GM13977 (cell line): ENCODE results near the gene CDC42BPB.

Source experiments
- DNase-seq: peaks from one replicate; pipeline ENCODE4 v3.0.0; 2012; ENCODE audit warnings: low spot score
- in situ Hi-C: fragments of 300-500 bp; cut with MboI; formaldehyde crosslinking; loops from one replicate; pipeline ENCODE4 v1.12.0; 2022; ENCODE audit warnings: low sequenced_read_pairs, low pct_unique_long_range_greater_than_20kb, mixed read lengths, inconsistent platforms; ENCODE audit not compliant: unreplicated experiment
- TF ChIP-seq, protein P1 (sequence below): IDR thresholded peaks from 2 replicates; pipeline ENCODE4 v1.5.1; 2012; ENCODE audit warnings: mild to moderate bottlenecking, control low read depth; ENCODE audit not compliant: insufficient read depth; ENCODE audit errors: extremely low read depth, missing control alignments

CDC42BPB gene

DNA sequence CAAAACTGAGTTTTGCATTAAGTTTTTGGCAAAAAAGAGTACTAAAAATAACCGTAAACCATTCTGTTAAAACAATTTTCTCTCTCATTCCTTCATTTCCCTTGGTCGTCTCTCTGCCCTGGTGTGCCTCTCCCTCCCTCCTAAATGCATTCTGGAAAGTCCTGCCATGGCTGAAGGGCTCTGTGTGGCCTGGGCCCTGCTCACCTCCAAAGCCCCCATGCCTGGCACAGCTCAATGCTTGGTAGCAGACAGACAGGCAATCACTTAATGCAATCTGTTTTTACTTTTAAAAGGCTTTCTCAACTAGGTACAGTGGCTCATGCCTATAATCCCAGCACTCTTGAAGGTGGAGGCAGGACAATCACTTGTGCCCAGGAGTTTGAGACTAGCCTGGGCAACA lies 47.8 kb downstream of the CDC42BPB start:
- TF ChIP-seq, protein P1, sequence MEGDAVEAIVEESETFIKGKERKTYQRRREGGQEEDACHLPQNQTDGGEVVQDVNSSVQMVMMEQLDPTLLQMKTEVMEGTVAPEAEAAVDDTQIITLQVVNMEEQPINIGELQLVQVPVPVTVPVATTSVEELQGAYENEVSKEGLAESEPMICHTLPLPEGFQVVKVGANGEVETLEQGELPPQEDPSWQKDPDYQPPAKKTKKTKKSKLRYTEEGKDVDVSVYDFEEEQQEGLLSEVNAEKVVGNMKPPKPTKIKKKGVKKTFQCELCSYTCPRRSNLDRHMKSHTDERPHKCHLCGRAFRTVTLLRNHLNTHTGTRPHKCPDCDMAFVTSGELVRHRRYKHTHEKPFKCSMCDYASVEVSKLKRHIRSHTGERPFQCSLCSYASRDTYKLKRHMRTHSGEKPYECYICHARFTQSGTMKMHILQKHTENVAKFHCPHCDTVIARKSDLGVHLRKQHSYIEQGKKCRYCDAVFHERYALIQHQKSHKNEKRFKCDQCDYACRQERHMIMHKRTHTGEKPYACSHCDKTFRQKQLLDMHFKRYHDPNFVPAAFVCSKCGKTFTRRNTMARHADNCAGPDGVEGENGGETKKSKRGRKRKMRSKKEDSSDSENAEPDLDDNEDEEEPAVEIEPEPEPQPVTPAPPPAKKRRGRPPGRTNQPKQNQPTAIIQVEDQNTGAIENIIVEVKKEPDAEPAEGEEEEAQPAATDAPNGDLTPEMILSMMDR, result no peak
- no peak for DNase-seq
- in situ Hi-C loops, result no loop called here

DNA sequence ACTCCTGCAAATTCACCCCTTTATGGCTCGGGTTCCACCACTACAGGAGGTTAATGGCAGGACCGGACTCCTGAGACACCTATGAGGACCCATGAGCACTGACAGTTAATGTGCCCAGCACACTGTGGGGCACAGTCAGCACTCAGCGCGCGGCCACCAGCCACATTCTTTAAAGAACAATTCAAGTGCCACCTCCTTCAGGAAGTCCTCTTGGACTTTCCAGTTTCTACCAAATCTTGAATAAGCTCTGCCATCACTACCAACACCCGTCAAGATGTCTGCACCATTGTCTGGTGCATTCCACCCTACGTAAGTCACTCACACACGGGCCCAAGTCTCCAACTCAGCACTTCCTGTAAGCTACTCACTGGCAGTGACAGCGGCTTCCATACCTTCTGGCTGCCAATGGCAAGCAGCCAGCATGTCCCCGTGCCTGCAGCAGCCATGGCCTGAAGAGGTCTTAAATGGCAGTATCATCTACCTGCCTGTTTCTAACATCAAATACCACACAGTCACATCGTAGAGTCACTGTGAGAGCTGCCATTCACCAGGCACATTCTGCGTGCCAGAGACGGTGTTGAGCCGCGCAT lies 48.5 kb downstream of the CDC42BPB start:
- in situ Hi-C loops, result no loop called here
- no peak for DNase-seq
- TF ChIP-seq, protein P1, result no peak

DNA sequence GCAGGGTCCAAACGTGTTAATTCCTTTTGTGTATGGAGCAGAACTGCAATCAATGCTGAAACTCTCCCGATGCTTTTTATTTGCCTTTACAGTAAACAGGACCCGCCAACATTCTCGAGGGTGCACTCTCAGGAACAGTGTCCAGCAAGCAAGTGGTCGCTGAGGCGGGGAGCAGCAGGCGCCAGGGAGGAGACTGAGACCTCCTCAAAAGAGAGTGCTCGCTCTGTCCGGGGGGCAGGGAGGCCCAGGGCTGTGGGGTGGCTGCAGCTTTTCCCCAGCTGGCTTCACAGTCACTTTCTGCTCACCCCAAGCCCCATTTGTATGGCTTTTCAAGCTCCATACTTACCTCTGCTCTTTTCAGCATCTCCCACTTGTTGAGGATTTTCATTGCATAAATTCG lies 49.2 kb downstream of the CDC42BPB start:
- no peak for DNase-seq
- in situ Hi-C loops, result no loop called here

DNA sequence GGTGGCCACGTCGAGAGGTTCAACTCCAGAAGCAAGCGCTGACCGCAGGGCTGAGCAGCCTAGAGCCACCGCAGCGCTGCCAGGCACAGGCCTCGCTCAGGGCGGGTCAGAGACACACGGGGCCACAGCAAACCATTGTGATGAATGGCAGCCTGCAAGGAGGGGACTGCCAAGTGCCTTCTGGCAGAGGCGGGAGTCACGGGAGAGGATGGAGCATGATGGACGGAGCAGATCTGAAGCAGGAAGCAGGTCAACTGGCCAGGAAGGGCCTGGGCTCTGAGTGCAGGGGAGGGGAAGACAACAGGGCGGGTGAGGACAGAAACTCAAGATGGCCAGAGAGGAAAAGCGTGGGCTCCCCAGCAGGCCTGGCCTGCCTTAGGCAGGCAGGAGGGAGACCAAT lies 49.8 kb downstream of the CDC42BPB start:
- DNase-seq, result no peak
- in situ Hi-C loops, result no loop called here
- TF ChIP-seq, protein P1, result no peak

More for the DNA sequence above, 49.2 kb downstream of the CDC42BPB start:
- TF ChIP-seq, protein P1, result no peak

DNA sequence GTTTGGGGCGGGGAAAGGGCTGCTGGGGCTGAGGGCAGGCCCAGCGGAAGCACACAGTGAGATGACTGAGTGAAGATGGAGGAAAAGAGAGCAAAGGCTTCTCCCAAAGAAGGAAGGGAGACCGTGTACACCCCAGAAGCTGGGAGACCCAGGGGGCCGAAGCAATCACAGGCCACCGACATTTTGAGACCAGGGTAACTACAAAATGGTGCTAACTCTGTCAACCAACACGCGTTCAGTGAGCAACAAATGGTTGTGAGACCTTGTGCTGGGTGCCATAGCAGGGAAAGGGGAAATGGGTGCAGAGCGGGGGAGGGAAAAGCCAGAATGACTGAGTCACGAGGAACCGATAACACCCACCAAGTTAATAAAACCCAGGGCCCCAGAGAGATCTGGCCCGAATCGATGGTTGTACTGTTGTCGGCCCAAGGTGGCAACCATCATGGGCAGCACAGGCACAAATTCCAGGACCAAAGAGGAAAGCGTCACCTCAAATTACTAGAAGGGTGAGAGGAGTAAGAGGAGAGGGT lies 50.3 kb downstream of the CDC42BPB start:
- DNase-seq, result no peak
- TF ChIP-seq, protein P1, result no peak
- in situ Hi-C loops, result no loop called here

DNA sequence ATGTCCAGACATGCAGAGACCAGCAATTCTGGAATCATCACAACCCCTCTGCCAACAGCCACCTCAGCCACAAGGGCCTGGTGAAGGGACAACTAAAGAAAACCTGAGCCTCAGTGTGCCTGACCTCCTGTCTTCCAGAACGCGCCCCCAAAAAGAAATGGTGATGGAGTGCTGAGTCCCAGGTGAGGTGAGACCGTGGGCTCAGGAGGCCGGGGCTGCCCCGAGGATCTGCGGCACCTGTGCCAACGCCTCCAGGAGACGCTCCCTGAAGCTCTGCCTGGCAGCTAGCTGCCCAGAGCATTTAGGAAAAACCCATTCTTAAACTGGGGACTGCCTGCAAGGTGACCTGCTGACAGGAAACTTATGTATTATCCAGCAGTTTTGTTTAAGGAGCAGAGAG lies 51.2 kb downstream of the CDC42BPB start:
- in situ Hi-C loops, result no loop called here
- DNase-seq, result no peak
- TF ChIP-seq, protein P1, result no peak
